ENCODE measurements around the gene DHDH. TPM values are rescaled to one million over a fixed set of nuclear protein-coding genes. Genes with fewer than 3 reads are reported as not detected.
A peak's percentile ranks its signal among the peaks of the same experiment; 100 is the strongest.

Gene DHDH
- total RNA-seq, 1 experiment from 2014 or later, result 2.0 TPM

DNA sequence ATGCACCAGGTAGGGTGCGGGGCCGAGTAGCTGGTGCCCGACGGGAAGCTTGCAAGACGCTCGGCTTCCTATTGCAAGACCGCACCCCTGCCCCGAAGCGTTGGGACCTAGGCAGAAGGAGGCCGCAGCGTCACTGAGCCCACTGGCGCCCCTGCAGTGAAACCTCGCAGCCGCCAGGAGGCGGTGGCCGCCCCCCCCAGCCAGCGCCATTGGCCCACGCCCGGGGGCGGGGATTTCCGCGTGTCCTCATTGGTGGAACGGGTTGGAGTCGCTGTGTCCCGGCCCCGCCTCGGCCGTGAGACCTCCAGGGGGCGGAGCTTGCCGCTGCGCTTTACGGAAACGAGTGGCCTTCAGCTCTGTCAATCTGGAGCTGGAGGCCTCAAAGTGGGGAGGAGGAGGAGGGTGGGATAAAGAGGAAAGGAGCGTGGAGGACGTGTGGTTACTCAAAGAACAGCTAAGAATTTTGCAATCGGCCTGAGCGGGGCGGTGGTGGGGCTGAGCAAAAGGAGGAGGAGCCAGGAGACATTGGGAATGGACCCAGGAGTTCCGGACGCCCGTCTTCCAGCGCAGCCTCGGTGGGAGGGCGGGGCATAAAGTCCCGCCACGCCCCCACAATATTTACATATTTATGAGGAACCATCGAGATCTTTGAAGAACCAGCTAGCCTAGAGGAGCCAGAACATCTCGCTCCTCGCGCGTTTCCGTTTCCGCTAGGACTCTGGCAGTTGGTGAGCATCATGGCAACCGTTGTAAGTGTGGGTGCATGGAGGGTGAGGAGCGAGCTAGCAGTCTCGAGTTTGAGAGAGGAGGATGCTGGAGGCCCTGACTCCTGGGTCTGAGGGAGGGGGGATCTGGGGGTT lies 59.9 kb downstream of the DHDH start, which contains the start of the genes GYS1 and RUVBL2:
TSS of gene GYS1 (minus strand) at position 135 of the 860 bp plus-strand sequence. CDS start 197 bp downstream, outside the sequence.
TSS of gene RUVBL2 (plus strand) at position 713 of the 860 bp plus-strand sequence. CDS start at position 738, 25 bp downstream.
- no peaks in the 10 kb centered on the region for H3K9me2 ChIP-seq (ENCODE audit: insufficient read depth)
- ChIA-PET POLR2A (ENCODE audit: unreplicated experiment) (interaction anchor here (0.5 to 1.3 kb wide), 29 partner anchors 10 to 682 kb away, joined by 3 to 12 read pairs (median 4); partner anchors contain the start of genes CA11, CGB7, PIH1D1 and RPL18), CTCF (interaction anchor here (0.6 to 2.6 kb wide), 20 partner anchors 10 to 824 kb away, joined by 3 to 11 read pairs (median 4); partner anchors contain the start of gene CGB7)
- H3F3A ChIP-seq (ENCODE audit: insufficient read depth, low read depth), result peaks cover 12% of the 10 kb centered on the region
- 0 out of 2 replicates have a peak, but pooled peaks cover 5% of the 10 kb centered on the region for H3K36me3 ChIP-seq (ENCODE audit: low read depth)
- peaks cover 75% of the 10 kb centered on the region for H3K79me2 ChIP-seq (ENCODE audit: low read depth)
- no peaks in the 10 kb centered on the region for H3K9me3 ChIP-seq (ENCODE audit: insufficient read depth, low read depth)
- H3K4me1 ChIP-seq (replicated peaks; ENCODE audit: insufficient read depth), result peaks cover 16% of the 10 kb centered on the region
- no TSS peak for BruUV-seq (replicated peaks)
- peak; percentile 99 for DNase-seq
- H3K4me2 ChIP-seq, result peak within 1 kb of the TSS; percentile 95
- H3K27ac ChIP-seq, result peak within 1 kb of the TSS; percentile 41; the same call in 1 of the 2 replicates
- H4K20me1 ChIP-seq (ENCODE audit: insufficient read depth), result peaks cover 26% of the 10 kb centered on the region
- TF ChIP-seq EZH2 (IDR thresholded peaks at IDR 0.05; ENCODE audit: low read depth), result no peak
- TF ChIP-seq, protein P1, sequence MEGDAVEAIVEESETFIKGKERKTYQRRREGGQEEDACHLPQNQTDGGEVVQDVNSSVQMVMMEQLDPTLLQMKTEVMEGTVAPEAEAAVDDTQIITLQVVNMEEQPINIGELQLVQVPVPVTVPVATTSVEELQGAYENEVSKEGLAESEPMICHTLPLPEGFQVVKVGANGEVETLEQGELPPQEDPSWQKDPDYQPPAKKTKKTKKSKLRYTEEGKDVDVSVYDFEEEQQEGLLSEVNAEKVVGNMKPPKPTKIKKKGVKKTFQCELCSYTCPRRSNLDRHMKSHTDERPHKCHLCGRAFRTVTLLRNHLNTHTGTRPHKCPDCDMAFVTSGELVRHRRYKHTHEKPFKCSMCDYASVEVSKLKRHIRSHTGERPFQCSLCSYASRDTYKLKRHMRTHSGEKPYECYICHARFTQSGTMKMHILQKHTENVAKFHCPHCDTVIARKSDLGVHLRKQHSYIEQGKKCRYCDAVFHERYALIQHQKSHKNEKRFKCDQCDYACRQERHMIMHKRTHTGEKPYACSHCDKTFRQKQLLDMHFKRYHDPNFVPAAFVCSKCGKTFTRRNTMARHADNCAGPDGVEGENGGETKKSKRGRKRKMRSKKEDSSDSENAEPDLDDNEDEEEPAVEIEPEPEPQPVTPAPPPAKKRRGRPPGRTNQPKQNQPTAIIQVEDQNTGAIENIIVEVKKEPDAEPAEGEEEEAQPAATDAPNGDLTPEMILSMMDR (conservative IDR thresholded peaks at IDR 0.05), result peak; percentile 91
- intact Hi-C loops (cut with micrococcal nuclease; ENCODE audit: unreplicated experiment), result loop anchor here (2.0 to 10.0 kb wide), 5 partner anchors 29 to 651 kb away; partner anchors contain the start of genes CA11, FTL, RRAS and SCAF1
- H2AFZ ChIP-seq, result peak within 1 kb of the TSS; percentile 92
- H3K27me3 ChIP-seq (ENCODE audit: insufficient read depth, low read depth), result no peaks in the 10 kb centered on the region
- H3K4me3 ChIP-seq, result peak within 1 kb of the TSS; percentile 97

DNA sequence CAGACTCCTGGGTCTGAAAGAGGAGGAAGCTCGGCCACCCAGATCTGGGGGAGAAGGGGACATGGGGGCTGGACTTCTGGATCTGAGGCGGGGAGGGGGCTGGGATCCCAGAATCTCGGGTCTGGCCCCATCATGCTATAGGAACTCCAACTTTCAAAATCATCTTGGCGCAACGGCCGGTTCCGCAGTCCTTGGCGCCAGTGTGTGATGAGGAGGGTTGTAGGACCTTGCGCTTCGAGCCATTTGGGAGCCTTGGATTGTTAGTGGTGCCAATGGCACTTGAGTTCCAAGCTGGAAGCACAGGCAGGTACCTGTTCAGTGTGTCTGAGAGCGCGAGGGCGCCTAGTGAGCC lies 60.5 kb downstream of the DHDH start:
- peaks cover 6% of the 10 kb centered on the region; the same call in 1 of the 2 replicates for H3K36me3 ChIP-seq (ENCODE audit: low read depth)
- H3K27ac ChIP-seq, result no peak overlapping the region; the same call in 1 of the 2 replicates
- TF ChIP-seq EZH2 (IDR thresholded peaks at IDR 0.05; ENCODE audit: low read depth), result no peak
- TF ChIP-seq, protein P1 (conservative IDR thresholded peaks at IDR 0.05), result no peak
- peaks cover 76% of the 10 kb centered on the region for H3K79me2 ChIP-seq (ENCODE audit: low read depth)
- H3K4me2 ChIP-seq, result peak overlapping the region; percentile 85
- no peaks in the 10 kb centered on the region for H3K9me2 ChIP-seq (ENCODE audit: insufficient read depth)
- H4K20me1 ChIP-seq (ENCODE audit: insufficient read depth), result peaks cover 31% of the 10 kb centered on the region
- H3K27me3 ChIP-seq (ENCODE audit: insufficient read depth, low read depth), result no peaks in the 10 kb centered on the region
- ChIA-PET POLR2A (ENCODE audit: unreplicated experiment) (interaction anchor here (0.6 to 1.2 kb wide), 9 partner anchors 24 to 502 kb away, joined by 3 to 10 read pairs (median 4); partner anchors contain the start of genes PIH1D1 and RPS11), CTCF (interaction anchor here (0.7 to 2.6 kb wide), 6 partner anchors 24 to 824 kb away, joined by 3 to 11 read pairs (median 6); no protein-coding TSS in a partner anchor)
- peaks cover 16% of the 10 kb centered on the region for H3F3A ChIP-seq (ENCODE audit: insufficient read depth, low read depth)
- H3K9me3 ChIP-seq (ENCODE audit: insufficient read depth, low read depth), result no peaks in the 10 kb centered on the region
- BruUV-seq (replicated peaks), result TSS peak; percentile 49
- H3K4me3 ChIP-seq, result peak overlapping the region; percentile 97
- intact Hi-C loops (cut with micrococcal nuclease; ENCODE audit: unreplicated experiment), result loop anchor here (5.0 to 10.0 kb wide), 3 partner anchors 197 to 651 kb away; partner anchors contain the start of genes CA11, RRAS and SCAF1
- H3K4me1 ChIP-seq (replicated peaks; ENCODE audit: insufficient read depth), result peaks cover 16% of the 10 kb centered on the region
- peak overlapping the region; percentile 67 for H2AFZ ChIP-seq
- no peak for DNase-seq

Other genes with a start within 250 kb of the DHDH start
- gene FUT2, start 237.7 kb upstream of the DHDH start, total RNA-seq (2021), result 8.7 and 9.6 TPM in 2 replicates
- gene MAMSTR, start 214.0 kb upstream of the DHDH start, total RNA-seq (2021), result 2.6 and 3.9 TPM in 2 replicates
- 1.3 and 1.4 TPM in 2 replicates for gene RASIP1, start 193.1 kb upstream of the DHDH start, total RNA-seq (2021)
- 2.2 and 3.0 TPM in 2 replicates for gene IZUMO1, start 186.8 kb upstream of the DHDH start, total RNA-seq (2021)
- 7.9 and 9.6 TPM in 2 replicates for gene FUT1, start 181.1 kb upstream of the DHDH start, total RNA-seq (2021)
- 0.41 and 0.78 TPM in 2 replicates for gene FGF21, start 178.2 kb upstream of the DHDH start, total RNA-seq (2021)
- gene BCAT2, start 122.7 kb upstream of the DHDH start, total RNA-seq (2021), result 69.7 and 70.5 TPM in 2 replicates
- gene HSD17B14, start 97.2 kb upstream of the DHDH start, total RNA-seq (2021), result 20.7 and 33.6 TPM in 2 replicates
- 0.79 and 1.8 TPM in 2 replicates for gene PLEKHA4, start 65.1 kb upstream of the DHDH start, total RNA-seq (2021)
- gene PPP1R15A, start 61.3 kb upstream of the DHDH start, total RNA-seq (2021), result 49.5 and 53.6 TPM in 2 replicates
- not detected in 2 replicates for gene TULP2, start 35.0 kb upstream of the DHDH start, total RNA-seq (2021)
- 185 and 216 TPM in 2 replicates for gene NUCB1, start 33.4 kb upstream of the DHDH start, total RNA-seq (2021)
- 140 and 198 TPM in 2 replicates for gene BAX, start 21.2 kb downstream of the DHDH start, total RNA-seq (2021)
- 3,402 and 3,822 TPM in 2 replicates for gene FTL, start 31.6 kb downstream of the DHDH start, total RNA-seq (2021)
- 47.5 and 54.2 TPM in 2 replicates for gene GYS1, start 59.6 kb downstream of the DHDH start, total RNA-seq (2021)
- gene RUVBL2, start 60.2 kb downstream of the DHDH start, total RNA-seq (2021), result 175 and 179 TPM in 2 replicates
- gene LHB, start 83.4 kb downstream of the DHDH start, total RNA-seq (2021), result 1.6 and 3.5 TPM in 2 replicates
- gene CGB3, start 90.6 kb downstream of the DHDH start, total RNA-seq (2021), result not detected in 2 replicates
- not detected in 2 replicates for gene CGB2, start 98.2 kb downstream of the DHDH start, total RNA-seq (2021)
- 0.83 TPM in 1 of 2 replicates, not detected in the other for gene CGB1, start 103.2 kb downstream of the DHDH start, total RNA-seq (2021)
- gene CGB5, start 110.1 kb downstream of the DHDH start, total RNA-seq (2021), result 1.1 and 1.9 TPM in 2 replicates
- gene CGB8, start 115.4 kb downstream of the DHDH start, total RNA-seq (2021), result 1.0 and 5.3 TPM in 2 replicates
- 4.8 and 6.8 TPM in 2 replicates for gene CGB7, start 124.0 kb downstream of the DHDH start, total RNA-seq (2021)
- 14.0 and 18.6 TPM in 2 replicates for gene NTF4, start 131.1 kb downstream of the DHDH start, total RNA-seq (2021)
- not detected in 2 replicates for gene KCNA7, start 139.0 kb downstream of the DHDH start, total RNA-seq (2021)
- gene SNRNP70, start 151.8 kb downstream of the DHDH start, total RNA-seq (2021), result 151 and 199 TPM in 2 replicates
- gene LIN7B, start 180.7 kb downstream of the DHDH start, total RNA-seq (2021), result 6.5 and 7.0 TPM in 2 replicates
- gene C19orf73, start 185.4 kb downstream of the DHDH start, total RNA-seq (2021), result 1.5 and 3.0 TPM in 2 replicates
- 8.3 and 10.1 TPM in 2 replicates for gene PPFIA3, start 185.8 kb downstream of the DHDH start, total RNA-seq (2021)
- gene HRC, start 221.7 kb downstream of the DHDH start, total RNA-seq (2021), result 0.50 TPM in 1 of 2 replicates, not detected in the other
- 43.8 and 62.3 TPM in 2 replicates for gene TRPM4, start 224.1 kb downstream of the DHDH start, total RNA-seq (2021)